ENCODE measurements around the gene DIAPH3.

DIAPH3 gene

GRCh38 chr13:60001889-60002288 lies 161.8 kb downstream of the DIAPH3 start:
- DNase-seq (ENCODE audit: insufficient read length, low spot score) (no peak), FAIRE-seq (no peak)
- TF ChIP-seq POLR2A (IDR thresholded peaks at IDR 0.05; ENCODE audit: low read depth, low read length): no peak

DNA sequence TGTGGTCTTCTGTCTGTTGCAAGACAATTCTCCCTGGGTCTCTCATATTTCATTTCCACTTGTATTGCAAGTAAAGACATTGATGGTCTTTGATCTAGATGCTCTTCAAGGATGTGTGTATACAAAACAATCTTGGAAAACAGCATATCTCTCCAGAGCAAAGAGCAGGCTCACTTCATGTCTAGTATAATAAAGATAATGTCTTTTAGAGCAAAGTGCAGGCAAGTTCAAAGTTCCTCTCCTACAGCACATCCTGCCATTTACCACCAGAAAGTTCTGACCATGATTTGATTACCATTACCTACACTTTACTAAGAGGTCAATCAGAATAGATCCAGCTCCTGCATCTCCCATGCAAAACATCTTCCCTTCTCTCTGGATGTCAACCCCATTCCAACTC lies 162.8 kb downstream of the DIAPH3 start:
- FAIRE-seq: no peak

GRCh38 chr13:60000081-60000480 lies 163.6 kb downstream of the DIAPH3 start:
- DNase-seq (ENCODE audit: insufficient read length, low spot score): no peak
- FAIRE-seq: no peak
- TF ChIP-seq POLR2A (IDR thresholded peaks at IDR 0.05; ENCODE audit: low read depth, low read length): no peak

More for the DNA sequence above, 162.8 kb downstream of the DIAPH3 start:
- TF ChIP-seq POLR2A (IDR thresholded peaks at IDR 0.05; ENCODE audit: low read depth, low read length): no peak
- DNase-seq (ENCODE audit: insufficient read length, low spot score): no peak

DNA sequence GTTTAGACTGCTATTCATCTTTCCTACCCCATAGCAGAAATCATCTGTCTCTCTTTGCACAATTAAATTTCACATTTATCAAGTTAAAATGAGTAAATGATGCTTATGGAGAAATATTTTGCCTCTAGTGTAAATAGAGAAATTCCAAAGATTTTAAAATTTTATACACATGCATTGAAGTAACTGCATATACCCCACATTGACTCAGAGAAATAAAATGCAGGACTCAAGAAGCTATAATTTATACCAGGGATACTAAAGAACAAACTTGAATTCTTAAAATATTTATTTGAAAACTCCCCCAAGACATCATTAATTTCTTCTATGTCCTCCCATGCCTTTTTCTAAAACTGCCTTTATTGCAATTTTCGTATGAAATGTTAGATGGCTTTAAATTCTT lies 165.8 kb downstream of the DIAPH3 start:
- FAIRE-seq (no peak), DNase-seq (ENCODE audit: insufficient read length, low spot score) (no peak)
- no peak for TF ChIP-seq POLR2A (IDR thresholded peaks at IDR 0.05; ENCODE audit: low read depth, low read length)

- no peak for DNase-seq (ENCODE audit: insufficient read length, low spot score)
- FAIRE-seq: no peak
- no peak for TF ChIP-seq POLR2A (IDR thresholded peaks at IDR 0.05; ENCODE audit: low read depth, low read length)
Measured at GRCh38 chr13:59996461-59996980, 167.2 kb downstream of the DIAPH3 start.

GRCh38 chr13:59991395-59991794 lies 172.3 kb downstream of the DIAPH3 start:
- DNase-seq (ENCODE audit: insufficient read length, low spot score) (no peak), FAIRE-seq (no peak)
- TF ChIP-seq POLR2A (IDR thresholded peaks at IDR 0.05; ENCODE audit: low read depth, low read length): no peak

- FAIRE-seq: peak; percentile 53
- no peak for DNase-seq (ENCODE audit: insufficient read length, low spot score)
- no peak for TF ChIP-seq POLR2A (IDR thresholded peaks at IDR 0.05; ENCODE audit: low read depth, low read length)
Measured at GRCh38 chr13:59982631-59983382, 180.9 kb downstream of the DIAPH3 start.

DNA sequence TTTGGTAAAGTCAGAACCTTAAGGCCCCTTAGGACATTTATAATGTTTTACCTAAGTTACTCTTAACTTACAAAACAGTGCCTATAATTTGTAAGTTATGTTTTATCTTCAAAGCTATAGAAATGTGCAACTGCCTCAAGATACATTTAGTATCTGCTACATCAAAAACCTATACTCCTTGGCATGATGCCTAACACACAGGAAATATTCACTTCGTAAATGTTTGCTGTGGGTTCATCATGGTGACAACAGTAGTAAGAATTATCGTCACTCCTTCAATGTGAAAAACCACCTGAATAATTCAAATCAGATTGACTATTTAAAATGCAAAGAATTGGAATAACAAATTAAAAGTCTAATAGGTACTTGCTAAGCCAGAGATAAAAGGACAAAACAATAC lies 184.1 kb downstream of the DIAPH3 start:
- TF ChIP-seq POLR2A (IDR thresholded peaks at IDR 0.05; ENCODE audit: low read depth, low read length): no peak
- FAIRE-seq: no peak

GRCh38 chr13:59978862-59979261 lies 184.9 kb downstream of the DIAPH3 start:
- no peak for TF ChIP-seq POLR2A (IDR thresholded peaks at IDR 0.05; ENCODE audit: low read depth, low read length)
- FAIRE-seq (no peak), DNase-seq (ENCODE audit: insufficient read length, low spot score) (no peak)

More for the DNA sequence above, 184.1 kb downstream of the DIAPH3 start:
- no peak for DNase-seq (ENCODE audit: insufficient read length, low spot score)

GRCh38 chr13:59976856-59977255 lies 186.9 kb downstream of the DIAPH3 start:
- FAIRE-seq (no peak), DNase-seq (ENCODE audit: insufficient read length, low spot score) (no peak)
- TF ChIP-seq POLR2A (IDR thresholded peaks at IDR 0.05; ENCODE audit: low read depth, low read length): no peak

DNA sequence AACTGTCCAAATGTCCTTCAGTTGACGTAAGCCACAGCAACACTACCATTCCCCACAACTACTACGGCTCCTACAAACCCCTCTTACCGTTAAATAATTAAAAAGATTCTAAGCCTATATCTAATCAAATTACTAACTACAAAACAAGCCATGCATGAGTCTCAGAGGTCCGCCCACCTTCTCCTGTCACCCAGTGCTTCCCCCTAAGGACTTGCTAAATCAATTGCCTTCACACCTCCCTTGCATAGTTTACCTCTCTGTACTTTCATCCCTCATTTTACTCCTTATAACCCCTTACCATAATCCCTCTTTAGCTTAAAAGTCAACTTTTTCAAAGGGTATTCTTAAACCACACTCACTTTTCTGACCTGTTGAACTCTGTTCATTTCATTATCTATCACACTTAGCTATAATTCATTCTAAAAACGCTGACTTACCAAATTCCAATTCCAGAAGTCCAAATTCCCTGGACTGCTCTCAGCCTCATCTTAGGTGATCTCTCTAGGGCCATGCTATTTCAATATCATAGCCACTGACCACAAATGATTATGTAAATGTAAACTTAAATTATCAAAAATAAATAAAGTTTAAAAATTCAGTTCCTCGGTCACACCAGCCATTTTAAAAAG lies 187.8 kb downstream of the DIAPH3 start:
- DNase-seq (ENCODE audit: insufficient read length, low spot score) (no peak), FAIRE-seq (no peak)
- no peak for TF ChIP-seq POLR2A (IDR thresholded peaks at IDR 0.05; ENCODE audit: low read depth, low read length)

DNA sequence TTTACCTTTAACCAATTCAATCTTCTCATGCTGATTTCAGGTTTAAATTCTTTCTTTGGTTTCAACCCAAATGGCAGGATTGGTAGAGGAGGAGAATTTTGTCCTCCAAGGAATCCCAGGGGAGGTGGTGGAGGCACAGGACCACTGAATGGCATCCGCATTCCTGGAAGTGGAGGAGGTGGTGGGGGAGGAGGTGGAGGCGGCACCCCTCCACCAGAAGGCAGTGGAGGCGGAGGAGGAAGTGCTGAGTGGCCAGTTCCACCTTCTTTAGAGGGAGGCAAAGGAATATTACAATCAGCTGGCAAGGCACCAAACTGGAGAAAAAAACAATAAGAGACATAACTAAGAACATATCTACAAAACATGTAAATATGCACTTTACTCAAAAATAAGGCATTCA lies 192.9 kb downstream of the DIAPH3 start:
- FAIRE-seq (no peak), DNase-seq (ENCODE audit: insufficient read length, low spot score) (no peak)
- no peak for TF ChIP-seq POLR2A (IDR thresholded peaks at IDR 0.05; ENCODE audit: low read depth, low read length)

GRCh38 chr13:59963827-59964226 lies 199.9 kb downstream of the DIAPH3 start:
- DNase-seq (ENCODE audit: insufficient read length, low spot score): no peak
- peak; percentile 43 for FAIRE-seq
- TF ChIP-seq POLR2A (IDR thresholded peaks at IDR 0.05; ENCODE audit: low read depth, low read length): no peak

DNA sequence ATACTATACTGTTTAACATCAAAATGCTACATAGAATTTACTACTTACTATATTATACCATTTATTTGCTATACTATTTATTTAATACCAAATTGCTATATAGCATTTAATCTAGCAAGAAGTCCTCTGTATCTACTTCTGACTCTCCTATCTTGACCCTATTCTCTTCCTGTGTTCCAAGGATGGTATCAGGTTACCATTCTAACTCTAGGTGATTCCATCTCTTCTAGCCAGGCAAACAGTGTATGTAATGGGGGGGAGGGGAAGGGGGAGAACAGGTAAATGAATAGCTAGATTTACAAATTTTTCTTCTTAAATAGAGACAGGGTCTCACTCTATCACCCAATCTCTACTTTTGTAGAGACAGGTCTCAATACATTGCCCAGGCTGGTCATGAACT lies 200.3 kb downstream of the DIAPH3 start:
- DNase-seq (ENCODE audit: insufficient read length, low spot score) (no peak), FAIRE-seq (no peak)

GRCh38 chr13:59962343-59962742 lies 201.4 kb downstream of the DIAPH3 start:
- no peak for TF ChIP-seq POLR2A (IDR thresholded peaks at IDR 0.05; ENCODE audit: low read depth, low read length)
- FAIRE-seq (no peak), DNase-seq (ENCODE audit: insufficient read length, low spot score) (no peak)

More for the DNA sequence above, 200.3 kb downstream of the DIAPH3 start:
- TF ChIP-seq POLR2A (IDR thresholded peaks at IDR 0.05; ENCODE audit: low read depth, low read length): no peak

Measured in H54 (cell line).